HepG2 (cell line): ENCODE data around the gene CFAP99.

Experiments
- EZH2 ChIP-seq: conservative IDR thresholded peaks from 2 replicates; pipeline ENCODE4 v1.6.1; 2012; ENCODE audit warnings: mild to moderate bottlenecking, low read depth, low read length, moderate library complexity
- FOXM1 ChIP-seq: sonication (generic); formaldehyde crosslinking; IDR thresholded peaks from 2 replicates; pipeline ENCODE4 v1.5.0; 2020; ENCODE audit warnings: missing genetic modification reagents
- PRDM10 ChIP-seq: sonication (generic); formaldehyde crosslinking; IDR thresholded peaks from 2 replicates; pipeline ENCODE4 v1.4.0; 2020; ENCODE audit warnings: low read depth, missing genetic modification reagents
- USF2 ChIP-seq, 2 experiments: sonication (generic) in 1 of 2; formaldehyde crosslinking in 1 of 2; IDR thresholded peaks; 2 replicates each; pipeline versions ENCODE4 v1.5.1 to v1.6.1; 2011 to 2020; ENCODE audit warnings: borderline replicate concordance in 1 of 2, low read depth in 1 of 2, low read length in 1 of 2, mild to moderate bottlenecking in 1 of 2, missing genetic modification reagents in 1 of 2, moderate library complexity in 1 of 2
- YY1 ChIP-seq: IDR thresholded peaks from 2 replicates; pipeline ENCODE4 v1.6.1; 2011; ENCODE audit warnings: low read length, low read depth, moderate library complexity, mild to moderate bottlenecking; ENCODE audit not compliant: insufficient read depth, insufficient replicate concordance
- ZBTB39 ChIP-seq: sonication (generic); formaldehyde crosslinking; IDR thresholded peaks from 2 replicates; pipeline ENCODE4 v1.5.0; 2020; ENCODE audit warnings: missing genetic modification reagents
- ZNF34 ChIP-seq: sonication (generic); formaldehyde crosslinking; IDR thresholded peaks from 2 replicates; pipeline ENCODE4 v1.4.0; 2020; ENCODE audit warnings: mild to moderate bottlenecking, missing genetic modification reagents, borderline replicate concordance

- TF ChIP-seq USF2 (IDR thresholded peaks at IDR 0.05; ENCODE audit: low read depth, low read length) (no peak), USF2 (CRISPR knock-in tag; IDR thresholded peaks at IDR 0.05; ENCODE audit: borderline replicate concordance) (no peak), ZBTB39 (CRISPR knock-in tag) (no peak), EZH2 (no peak), YY1 (no peak), ZNF34 (no peak), PRDM10 (CRISPR knock-in tag) (no peak), FOXM1 (no peak)
Measured at GRCh38 chr4:2494992-2495391, 76.2 kb downstream of the CFAP99 start.
